ENCODE results near the gene AHDC1.
A peak's percentile ranks its signal among the peaks of the same experiment; 100 is the strongest.

AHDC1 gene

DNA sequence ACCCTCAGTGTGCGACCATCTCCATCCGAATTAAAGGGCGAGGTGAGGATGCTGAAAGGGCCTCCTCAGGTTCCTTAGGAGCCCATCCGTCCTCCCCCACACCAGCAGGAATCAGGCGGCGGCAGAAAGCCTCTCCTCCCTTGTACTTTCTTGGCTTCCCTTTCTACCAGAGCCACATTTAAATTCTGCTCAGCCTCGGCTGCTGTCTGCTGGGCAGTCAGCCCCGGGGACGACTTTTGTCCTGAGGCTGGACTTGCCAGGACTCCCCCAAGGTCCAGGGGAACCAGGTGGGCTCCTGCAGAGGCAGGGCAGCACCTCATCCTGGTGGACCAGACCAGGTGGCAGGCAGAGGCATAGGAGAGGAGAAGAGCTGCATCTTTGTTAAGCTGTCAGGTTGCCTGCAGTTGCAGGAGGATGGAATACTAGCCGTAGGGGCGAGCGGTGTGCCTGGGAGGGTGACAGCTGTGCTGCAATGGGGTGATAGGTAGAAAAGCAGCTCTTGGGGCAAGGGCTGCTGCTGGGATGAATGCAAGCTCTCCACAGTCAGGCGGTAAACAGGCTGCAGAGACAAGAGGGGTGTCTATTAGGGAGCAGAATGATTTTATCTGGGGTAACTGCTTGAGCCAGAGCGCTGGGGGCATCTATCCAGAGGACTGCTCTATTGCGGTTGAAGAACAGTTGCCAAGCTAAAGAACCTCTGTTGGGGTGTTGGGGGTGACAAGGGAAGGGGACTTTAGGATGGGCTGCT lies 67.8 kb downstream of the AHDC1 start:
- no peak for TF ChIP-seq GATA1 (IDR thresholded peaks at IDR 0.05; ENCODE audit: low read depth, low read length)
- no peak for TF ChIP-seq POLR2A (IDR thresholded peaks at IDR 0.05; ENCODE audit: low read length)

DNA sequence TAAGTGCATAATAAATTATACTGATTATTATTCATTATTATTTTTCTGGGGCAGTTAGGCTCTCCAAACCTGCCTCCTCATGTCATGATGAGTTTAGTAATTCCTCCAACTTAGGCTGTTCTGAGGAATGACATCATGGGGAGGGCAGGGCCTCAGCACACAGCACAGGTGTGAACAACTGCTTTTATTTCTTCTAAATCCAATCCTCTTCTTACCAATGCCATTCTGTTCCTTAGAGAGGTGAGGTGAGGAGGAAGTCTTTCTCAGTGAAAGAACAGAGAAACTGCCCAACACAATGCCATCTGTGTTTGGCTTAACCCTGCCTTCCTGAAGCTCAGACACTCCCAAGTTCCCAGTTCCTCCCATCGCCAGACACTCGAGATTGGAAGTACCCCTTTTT lies 68.6 kb downstream of the AHDC1 start:
- DNase-seq = peak in 1 of 2 experiments; percentile 53
- TF ChIP-seq GATA1 (IDR thresholded peaks at IDR 0.05; ENCODE audit: low read depth, low read length) (no peak), POLR2A (IDR thresholded peaks at IDR 0.05; ENCODE audit: low read length) (no peak)

More for the DNA sequence above, 67.8 kb downstream of the AHDC1 start:
- peak in 1 of 2 experiments; percentile 22 for DNase-seq

DNA sequence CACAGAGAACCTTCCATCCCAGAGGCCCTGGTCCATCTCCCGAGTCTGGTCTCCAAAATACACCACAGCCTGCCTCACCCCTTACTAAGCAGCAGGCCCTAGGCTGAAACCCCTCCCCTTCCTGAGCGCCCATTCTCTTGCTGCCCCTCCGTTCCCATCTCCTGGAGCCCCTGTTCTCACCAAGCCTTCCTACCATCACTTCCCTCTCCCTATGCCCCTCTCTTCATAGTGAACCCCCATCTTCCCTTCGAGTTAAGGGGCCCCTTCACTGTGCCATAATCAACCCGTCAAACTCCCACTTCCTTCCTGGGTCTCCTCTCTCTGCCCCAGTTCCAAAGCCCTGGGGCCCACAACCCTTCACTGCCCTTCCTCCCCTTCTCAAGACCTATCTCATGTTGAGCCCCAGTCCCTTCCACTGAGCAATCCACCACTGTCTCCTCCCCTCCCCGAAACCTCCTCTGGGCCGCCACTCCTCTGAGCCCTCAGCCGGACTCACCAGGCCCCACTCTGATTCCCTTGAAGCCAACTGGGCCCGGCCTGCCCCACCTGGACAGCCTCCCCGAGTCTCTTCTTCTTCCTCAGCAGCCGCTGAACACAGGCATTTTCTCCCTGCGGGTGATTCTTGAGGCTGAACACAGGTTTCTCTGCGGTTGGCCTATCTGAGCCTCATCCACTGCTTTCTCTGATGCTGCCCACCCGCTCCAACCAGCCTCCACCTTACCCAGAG lies 71.8 kb downstream of the AHDC1 start:
- TF ChIP-seq POLR2A (IDR thresholded peaks at IDR 0.05; ENCODE audit: low read length) = no peak
- no peak for TF ChIP-seq GATA1 (IDR thresholded peaks at IDR 0.05; ENCODE audit: low read depth, low read length)
- DNase-seq = no peak

DNA sequence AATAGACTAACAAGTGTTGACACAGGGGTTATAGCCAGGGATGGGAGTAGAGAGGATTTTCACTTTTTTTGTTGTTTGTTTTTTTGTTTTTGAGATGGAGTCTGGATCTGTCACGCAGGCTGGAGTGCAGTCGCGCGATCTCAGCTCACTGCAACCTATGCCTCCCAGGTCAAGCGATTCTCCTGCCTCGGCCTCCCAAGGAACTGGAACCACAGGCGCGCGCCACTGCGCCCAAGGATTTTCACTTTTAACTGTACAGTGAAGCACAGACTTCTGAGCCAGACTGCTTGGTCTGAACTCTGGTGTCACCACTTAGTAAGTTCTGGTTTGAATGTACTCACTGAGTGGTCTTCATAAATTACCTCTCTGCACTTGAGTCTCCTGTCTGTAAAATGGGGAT lies 73.8 kb downstream of the AHDC1 start:
- DNase-seq = no peak
- TF ChIP-seq GATA1 (IDR thresholded peaks at IDR 0.05; ENCODE audit: low read depth, low read length) (no peak), POLR2A (IDR thresholded peaks at IDR 0.05; ENCODE audit: low read length) (no peak)

DNA sequence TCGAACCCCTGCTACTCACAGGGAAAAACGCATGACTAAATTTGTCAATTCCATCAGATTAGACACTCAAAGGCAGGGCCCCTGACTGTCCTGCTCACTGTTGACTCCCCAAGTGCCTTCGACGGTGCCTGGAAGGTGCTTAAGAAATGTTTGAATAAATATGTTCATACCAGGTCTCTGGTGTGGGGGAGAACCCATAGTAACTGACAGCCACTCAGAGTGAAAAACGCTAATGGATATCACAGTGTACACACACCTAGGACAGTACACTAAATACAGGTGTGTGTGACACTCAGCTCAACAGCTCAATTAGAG lies 74.3 kb downstream of the AHDC1 start:
- DNase-seq = peak in 1 of 2 experiments; percentile 19

DNA sequence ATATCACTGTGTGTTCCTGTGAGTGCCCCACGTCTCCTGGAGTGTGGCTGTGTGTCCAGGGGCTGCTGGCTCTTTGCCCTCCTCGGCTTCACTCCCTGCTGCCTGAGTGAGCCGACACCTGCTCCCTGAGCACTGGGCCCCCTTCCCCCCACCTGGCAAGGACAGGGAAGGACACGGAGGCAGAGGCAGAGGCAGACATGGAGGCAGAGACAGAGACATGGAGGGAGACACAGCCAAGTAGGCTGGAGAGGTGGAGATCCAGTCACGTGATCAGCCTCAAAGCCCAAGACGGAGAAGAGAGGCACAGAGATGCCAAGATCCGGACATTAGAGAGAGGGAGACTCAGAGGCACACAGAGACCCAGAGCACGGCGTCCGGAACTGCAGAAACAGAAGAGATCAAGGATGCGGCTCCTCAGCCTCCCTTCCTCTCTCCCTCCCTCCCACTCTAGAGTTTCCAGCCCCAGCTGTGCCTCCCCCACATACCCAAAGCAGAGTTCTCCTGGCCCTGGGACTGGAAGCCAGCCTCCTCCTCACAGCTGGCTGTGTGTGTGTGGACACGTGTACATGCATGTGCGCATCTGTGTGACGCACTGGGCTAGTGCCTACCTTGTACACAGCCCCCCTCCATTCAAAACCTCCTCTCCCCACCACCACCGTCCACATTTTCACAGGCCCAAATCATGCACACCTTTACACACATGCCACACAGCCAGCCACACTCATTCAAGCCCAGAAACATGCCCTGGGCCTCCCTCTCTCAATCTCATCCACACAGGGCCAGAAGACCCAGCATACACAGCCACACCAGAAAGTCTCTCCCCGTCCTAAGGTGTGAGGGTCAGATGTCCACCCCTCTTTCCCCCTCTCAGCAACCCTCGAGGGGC lies 74.9 kb downstream of the AHDC1 start:
- DNase-seq = peak in 1 of 2 experiments; percentile 45

More for the DNA sequence above, 74.3 kb downstream of the AHDC1 start:
- no peak for TF ChIP-seq POLR2A (IDR thresholded peaks at IDR 0.05; ENCODE audit: low read length)
- TF ChIP-seq GATA1 (IDR thresholded peaks at IDR 0.05; ENCODE audit: low read depth, low read length) = no peak

DNA sequence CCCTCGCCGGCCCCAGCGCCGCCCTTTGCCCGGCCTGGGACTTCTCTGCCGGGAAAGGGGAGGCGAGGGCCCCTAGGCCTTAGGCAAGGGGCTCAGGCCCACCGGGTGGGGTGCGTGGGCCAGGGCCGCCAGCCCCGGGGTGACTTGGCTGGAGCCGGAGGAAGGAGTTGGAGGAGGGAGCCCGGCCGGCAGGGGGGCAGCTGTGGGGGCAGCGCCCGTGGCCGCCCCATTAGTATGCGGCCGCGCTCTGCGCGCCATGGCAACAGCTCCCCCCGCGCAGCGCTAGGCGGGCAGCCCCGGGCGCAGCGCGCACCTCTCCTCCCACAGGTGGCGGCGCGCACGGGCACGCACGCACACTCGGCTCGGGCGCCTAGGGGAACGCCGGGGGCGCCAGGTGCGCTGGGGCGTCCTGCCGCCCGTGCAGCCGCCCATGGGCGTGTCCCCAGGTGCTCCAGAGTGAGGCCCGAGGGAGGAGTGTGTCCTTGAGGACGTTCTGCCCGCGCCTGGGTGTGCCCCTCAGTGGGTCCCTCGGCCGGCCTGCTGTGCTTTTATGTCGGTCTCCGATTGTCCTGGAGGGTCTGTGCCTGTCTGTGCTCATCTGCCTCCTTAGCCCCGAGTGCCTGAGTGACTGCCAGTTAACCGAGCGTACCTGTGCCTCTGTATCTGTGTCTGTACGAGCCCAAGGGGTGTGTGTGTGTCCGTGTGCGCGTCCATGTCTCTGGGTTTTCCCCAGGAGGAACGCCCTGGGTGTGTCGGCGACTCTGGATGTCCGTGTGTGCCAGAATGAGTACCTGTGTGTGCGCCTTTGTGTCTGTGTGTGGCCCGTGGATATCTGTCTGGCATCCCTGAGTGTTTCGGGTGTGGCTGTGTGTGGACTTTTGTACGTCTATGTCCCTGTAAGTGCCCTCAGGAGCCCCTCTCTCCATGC lies 75.8 kb downstream of the AHDC1 start:
- peak in 1 of 2 experiments; percentile 71 for DNase-seq
- TF ChIP-seq POLR2A (IDR thresholded peaks at IDR 0.05; ENCODE audit: low read length) (no peak), GATA1 (IDR thresholded peaks at IDR 0.05; ENCODE audit: low read depth, low read length) (no peak)

More for the DNA sequence above, 74.9 kb downstream of the AHDC1 start:
- TF ChIP-seq POLR2A (IDR thresholded peaks at IDR 0.05; ENCODE audit: low read length) = no peak
- no peak for TF ChIP-seq GATA1 (IDR thresholded peaks at IDR 0.05; ENCODE audit: low read depth, low read length)

DNA sequence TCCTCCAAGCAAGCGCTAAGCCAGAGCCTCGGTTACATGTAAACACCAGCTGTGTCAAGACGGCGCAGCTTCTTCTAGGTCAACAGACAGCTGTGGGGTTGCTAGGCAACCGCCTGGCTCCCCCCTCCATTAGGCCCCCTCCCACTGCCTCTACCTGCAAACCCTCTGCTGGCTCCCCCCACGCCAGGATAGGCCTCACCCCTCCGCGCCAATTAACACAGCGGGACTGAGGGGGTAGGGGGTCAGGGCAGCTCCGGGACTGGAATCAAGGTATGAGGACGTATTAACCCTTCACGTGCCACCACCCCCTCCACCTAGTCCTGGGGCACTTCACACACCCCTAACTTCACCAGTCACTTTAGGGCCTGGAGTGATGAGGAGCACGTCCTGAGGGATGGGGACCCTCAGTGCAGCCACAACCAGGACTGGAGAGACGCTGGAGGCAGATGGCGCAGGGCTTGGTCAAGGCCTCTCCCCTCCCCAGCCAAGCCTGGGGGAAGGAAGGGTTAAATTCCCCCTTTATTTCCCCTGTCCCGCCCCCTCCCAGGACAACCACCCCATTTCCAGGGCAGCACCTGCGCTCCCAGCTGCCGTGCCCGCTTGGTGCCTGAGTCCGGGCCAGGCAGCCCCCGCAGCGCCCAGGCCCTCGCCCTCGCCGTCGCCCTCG lies 76.6 kb downstream of the AHDC1 start:
- TF ChIP-seq POLR2A (IDR thresholded peaks at IDR 0.05; ENCODE audit: low read length) = no peak
- TF ChIP-seq GATA1 (IDR thresholded peaks at IDR 0.05; ENCODE audit: low read depth, low read length) = no peak
- DNase-seq = peak in 1 of 2 experiments; percentile 64

DNA sequence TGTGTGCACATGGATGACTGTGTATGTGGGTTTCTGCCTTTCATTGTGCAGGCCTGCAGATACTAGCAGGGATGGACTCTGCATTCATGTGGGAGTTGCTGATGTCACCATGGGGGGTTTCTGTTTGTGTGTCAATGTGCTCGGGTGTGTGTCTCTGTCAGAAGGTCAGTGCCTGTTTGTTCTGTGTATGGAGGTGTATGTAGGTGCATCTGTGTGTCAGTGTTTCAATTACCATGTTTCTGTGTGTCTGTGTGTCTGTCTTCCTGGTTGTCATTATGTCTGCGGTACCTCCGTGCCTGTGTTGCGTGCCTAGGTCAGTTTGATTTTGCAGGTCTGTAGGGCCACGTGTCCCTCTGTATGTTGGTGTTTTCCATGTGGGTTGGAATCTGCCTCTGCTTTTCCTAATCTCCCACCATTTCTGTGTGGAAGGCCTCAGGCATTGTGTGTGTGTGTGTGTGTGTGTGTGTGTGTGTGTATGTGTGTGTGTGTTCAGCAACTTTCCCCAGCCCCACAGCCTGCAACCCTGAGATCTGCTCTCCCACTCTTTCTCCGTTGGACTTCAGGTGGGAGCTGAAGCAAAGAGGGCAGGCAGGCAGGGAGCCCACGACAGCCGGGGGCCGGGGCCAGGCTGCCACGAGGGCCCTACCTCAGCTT lies 77.2 kb downstream of the AHDC1 start:
- TF ChIP-seq GATA1 (IDR thresholded peaks at IDR 0.05; ENCODE audit: low read depth, low read length) = no peak
- TF ChIP-seq POLR2A (IDR thresholded peaks at IDR 0.05; ENCODE audit: low read length) = no peak
- DNase-seq = peak in 1 of 2 experiments; percentile 61

DNA sequence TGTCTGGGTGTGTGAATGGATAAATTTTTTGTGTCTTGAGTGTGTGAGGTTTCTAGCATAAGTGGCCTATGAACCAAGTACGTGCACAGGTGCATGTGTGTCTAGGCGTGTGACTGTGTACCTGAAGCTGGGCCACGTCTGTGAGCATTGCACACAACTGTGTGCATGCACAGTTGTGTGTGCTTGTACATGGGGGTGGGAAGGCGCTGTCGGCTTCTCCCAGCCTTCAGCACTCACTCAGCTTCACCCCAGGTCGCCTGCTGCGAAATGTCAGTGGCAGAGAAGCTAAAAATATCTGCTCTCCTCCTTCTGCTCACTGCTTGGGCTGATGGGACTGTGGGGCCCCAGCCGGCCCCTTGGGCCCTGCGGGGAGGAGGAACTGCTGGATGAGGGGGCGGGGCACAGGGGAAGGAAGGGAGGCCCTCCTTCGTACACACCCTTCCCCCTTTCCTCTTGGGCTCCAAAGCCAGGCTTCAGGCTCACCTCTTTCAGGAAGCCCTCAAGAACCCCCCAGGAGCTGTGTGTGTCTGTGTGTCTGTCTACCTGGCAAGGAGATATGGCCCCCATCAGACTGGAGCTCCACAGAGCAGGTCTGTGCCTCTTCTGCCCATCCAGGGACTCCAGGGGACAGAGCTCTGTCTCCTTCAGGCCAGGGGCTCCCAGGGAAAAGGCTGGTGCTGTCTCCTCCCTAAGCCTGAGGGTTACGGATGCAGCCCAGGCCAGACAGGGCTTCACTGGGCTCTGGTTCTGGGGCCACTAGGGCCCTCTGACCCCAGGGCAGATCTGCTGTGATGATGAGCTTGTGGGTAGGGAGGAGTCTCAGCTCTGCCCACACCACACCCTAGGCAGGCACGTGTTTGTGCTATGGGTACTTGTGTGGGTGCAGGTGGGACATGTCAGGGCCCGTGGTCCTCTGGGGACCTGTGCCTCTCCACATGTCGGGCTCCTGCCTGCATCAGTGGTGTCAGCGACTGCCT lies 78.4 kb downstream of the AHDC1 start:
- no peak for TF ChIP-seq GATA1 (IDR thresholded peaks at IDR 0.05; ENCODE audit: low read depth, low read length)
- TF ChIP-seq POLR2A (IDR thresholded peaks at IDR 0.05; ENCODE audit: low read length) = peak; percentile 63
- peak; percentile 88 to 90 for DNase-seq

Measured in erythroblast (primary cell).